ENCODE measurements around the gene LZTS2. TPM values are rescaled to one million over a fixed set of nuclear protein-coding genes. Genes with fewer than 3 reads are reported as not detected.

Gene LZTS2
- total RNA-seq, 1 donor from 2014 or later: 39.1 TPM

Small RNAs within 50 kb of the gene (microRNA-seq; reads per million reads assigned to microRNA genes)
- gene MIR608: not detected

Other genes with a start within 250 kb of the LZTS2 start
- 15.0 TPM for gene SLF2, start 86.8 kb upstream of the LZTS2 start, total RNA-seq
- 0.86 TPM for gene SEMA4G, start 30.3 kb upstream of the LZTS2 start, total RNA-seq
- 55.4 TPM for gene MRPL43, start 12.3 kb upstream of the LZTS2 start, total RNA-seq
- gene TWNK, start 12.3 kb upstream of the LZTS2 start, total RNA-seq: 6.4 TPM
- 0.38 TPM for gene PDZD7, start 31.3 kb downstream of the LZTS2 start, total RNA-seq
- 11.4 TPM for gene SFXN3, start 31.4 kb downstream of the LZTS2 start, total RNA-seq
- 5.0 TPM for gene KAZALD1, start 62.2 kb downstream of the LZTS2 start, total RNA-seq
- gene TLX1, start 131.5 kb downstream of the LZTS2 start, total RNA-seq: not detected
- not detected for gene LBX1, start 229.7 kb downstream of the LZTS2 start, total RNA-seq